Anterior cingulate cortex (tissue), 58 donors: ENCODE measurements around the gene ANKRD11.
"Not testable (repeated sequence)": the region's sequence is repeated elsewhere in the genome, so short reads cannot be mapped to it uniquely, and the experiment has no call there.

ENCODE experiments used
- DNase-seq, 58 donors: peaks; one replicate each; lab custom pipeline; 2025; lab: John Stamatoyannopoulos, UW

Gene ANKRD11

DNA sequence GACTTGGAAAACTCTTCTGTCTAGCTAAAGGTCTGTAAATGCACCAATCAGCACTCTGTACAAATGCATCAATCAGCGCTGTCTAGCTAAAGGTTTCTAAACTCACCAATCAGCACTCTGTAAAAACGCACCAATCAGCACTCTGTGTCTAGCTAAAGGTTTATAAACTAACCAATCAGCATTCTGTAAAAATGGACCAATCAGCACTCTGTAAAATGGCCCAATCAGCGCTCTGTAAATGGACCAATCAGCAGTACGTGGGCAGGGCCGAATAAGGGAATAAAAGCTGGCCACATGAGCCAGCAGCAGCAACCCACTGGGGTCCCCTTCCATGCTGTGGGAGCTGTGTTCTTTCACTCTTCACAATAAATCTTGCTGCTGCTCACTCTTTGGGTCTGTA lies 55.3 kb downstream of the ANKRD11 start:
- DNase-seq = not testable (repeated sequence)

- DNase-seq = no peak
Observed at GRCh38 chr16:89434490-89434889, 55.9 kb downstream of the ANKRD11 start.

GRCh38 chr16:89433363-89433984 lies 56.9 kb downstream of the ANKRD11 start:
- DNase-seq = not testable (repeated sequence)

DNA sequence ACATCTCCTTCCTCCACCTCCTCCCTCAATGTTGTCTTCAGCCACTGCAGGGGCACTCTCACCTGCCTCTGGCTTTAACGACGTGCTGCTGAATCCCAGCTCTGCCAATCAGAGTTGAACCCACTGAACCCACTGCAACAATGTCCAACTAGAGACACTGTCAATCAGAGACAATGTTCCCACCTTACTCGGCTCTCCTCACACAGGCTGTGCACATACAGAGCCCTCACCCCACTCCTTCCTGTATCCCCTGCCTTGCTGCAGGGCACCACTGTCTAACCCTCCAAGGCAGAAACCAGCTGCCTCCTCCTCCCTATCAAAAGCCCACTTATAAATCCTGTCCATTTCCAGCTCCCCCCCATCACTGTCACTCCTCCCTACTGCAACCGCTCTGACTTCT lies 58.7 kb downstream of the ANKRD11 start:
- no peak for DNase-seq

DNA sequence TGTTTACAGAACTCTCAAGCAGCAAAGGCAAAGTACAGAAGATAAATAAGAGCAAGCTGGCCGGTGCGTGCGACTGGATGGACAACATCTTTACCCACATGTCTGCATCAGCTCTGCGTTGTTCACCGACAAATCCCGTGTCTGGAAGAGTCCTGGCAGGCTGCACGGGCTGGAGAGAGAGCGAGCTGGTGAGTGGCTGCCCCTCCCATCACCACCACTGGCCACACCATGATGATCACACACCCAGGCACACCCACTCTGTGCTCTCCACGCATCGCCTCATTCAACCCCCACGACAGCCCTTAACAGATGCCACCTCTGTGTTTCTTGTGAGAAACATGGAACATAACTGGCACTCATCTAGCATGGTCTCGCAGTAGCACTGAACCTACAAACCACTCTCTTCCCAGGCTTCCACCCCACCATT lies 59.2 kb downstream of the ANKRD11 start:
- DNase-seq = peak in 3 of 58 donors; percentile 22 to 32 (median 29)

DNA sequence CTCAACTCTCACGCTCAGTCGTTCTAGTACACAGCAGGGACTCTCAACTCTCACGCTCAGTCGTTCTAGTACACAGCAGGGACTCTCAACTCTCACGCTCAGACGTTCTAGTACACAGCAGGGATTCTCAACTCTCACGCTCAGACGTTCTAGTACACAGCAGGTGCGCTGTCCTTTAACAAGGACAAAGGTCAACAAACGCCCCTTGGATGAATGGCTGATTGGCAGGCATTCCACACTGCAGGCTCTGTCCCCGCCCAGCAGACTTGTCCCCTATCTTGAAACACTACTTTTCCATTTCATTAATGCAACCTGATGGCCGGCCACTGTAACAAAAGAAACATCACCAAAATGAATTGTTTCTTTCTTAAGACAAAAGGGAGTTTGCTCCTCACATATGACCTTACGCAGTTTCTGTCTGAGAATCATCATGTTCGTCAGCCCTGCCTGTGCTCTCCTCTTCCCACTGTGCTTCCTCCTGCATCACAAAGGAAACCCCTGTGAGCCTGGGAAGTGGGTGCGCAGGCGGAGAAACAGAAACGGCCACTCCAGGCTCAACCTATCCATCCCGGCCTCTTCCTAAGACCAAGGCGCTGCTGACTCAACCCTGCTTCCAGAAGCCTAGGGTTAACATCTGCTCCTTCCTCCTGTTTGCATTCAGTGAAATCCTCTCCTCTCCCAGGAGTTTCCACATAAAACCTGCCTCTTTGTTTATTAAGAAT lies 59.8 kb downstream of the ANKRD11 start:
- DNase-seq = no peak

- not testable (repeated sequence) for DNase-seq
Observed at GRCh38 chr16:89428605-89429004, 61.8 kb downstream of the ANKRD11 start.

DNA sequence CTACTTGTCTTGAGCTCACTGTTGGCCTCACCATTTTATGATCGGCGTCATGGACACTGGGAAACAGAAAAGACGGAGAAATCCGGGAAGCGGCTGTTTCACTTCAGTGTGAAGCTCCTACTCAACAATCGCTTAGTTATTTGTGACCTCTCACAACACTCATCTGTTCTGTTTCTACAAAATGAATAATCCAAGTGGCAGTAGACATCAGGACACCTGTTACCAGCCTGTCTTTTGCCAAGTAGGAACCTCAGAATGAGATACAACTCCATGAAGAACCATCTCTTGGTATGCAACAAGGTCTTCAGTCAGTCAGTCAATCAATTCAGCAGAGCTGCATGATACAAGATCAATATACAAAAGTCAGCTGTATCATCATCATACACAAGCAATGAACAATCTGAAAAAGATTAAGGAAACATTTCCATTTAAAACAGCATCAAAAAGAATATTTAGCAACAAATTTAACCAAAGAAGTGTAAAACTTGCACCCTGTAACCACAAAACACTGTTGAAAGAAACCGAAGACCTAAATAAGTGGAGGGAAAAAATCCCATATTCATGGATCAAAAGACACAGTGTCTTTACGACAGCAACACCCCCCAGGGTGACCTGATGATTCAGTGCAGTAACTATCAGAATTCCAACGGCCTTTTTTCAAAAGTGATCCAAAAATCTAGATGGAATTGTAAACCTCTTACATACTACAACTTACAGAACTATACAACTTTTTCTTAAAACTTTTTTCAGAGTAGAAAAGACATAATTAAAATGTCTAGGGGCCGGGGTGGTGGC lies 63.4 kb downstream of the ANKRD11 start:
- DNase-seq = no peak

GRCh38 chr16:89425523-89425922 lies 64.8 kb downstream of the ANKRD11 start:
- no peak for DNase-seq

GRCh38 chr16:89423681-89424260 lies 66.6 kb downstream of the ANKRD11 start:
- DNase-seq = no peak

DNA sequence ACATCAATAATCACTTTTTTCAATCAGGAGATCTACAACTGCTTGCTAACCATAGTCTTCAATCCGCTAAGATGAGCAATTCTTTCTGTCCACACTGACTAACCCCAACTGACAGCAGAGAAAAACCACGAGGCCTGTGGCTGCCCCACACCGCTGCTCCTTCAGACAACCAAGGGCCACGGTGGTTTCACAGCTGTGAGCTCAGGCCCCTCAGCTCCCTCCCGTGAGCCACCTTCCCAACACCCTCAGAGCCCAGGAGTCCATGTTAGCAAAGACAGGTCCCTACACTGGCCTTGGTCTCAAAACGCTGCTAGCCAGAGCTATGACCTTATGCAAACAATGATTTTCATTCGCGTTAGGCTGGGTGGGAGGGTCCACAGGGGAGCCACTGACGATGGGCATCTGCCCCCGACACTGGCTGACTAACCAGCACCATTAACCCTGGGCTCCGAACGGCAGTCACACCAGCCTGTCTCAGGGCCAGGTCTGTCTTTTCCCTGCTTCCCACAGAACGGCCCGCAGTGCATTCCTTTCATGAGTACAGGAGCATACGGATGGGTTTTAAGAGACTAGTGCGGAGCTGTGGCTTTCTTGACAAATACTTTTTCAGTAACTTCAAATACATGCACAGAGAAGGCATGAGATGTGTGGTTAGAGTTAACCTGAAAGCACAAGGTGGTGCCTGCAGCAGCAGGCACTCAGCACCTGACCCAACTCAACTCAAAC lies 67.3 kb downstream of the ANKRD11 start:
- DNase-seq = no peak

GRCh38 chr16:89422527-89422904 lies 67.8 kb downstream of the ANKRD11 start:
- peak in 3 of 58 donors; percentile 10 to 29 (median 21) for DNase-seq

GRCh38 chr16:89421300-89421699 lies 69.1 kb downstream of the ANKRD11 start:
- DNase-seq = not testable (repeated sequence)

- peak in 14 of 58 donors; percentile 13 to 62 (median 32) for DNase-seq
Observed at GRCh38 chr16:89420204-89420603, 70.2 kb downstream of the ANKRD11 start.

- no peak for DNase-seq
Observed at GRCh38 chr16:89418352-89418751, 72.0 kb downstream of the ANKRD11 start.

DNA sequence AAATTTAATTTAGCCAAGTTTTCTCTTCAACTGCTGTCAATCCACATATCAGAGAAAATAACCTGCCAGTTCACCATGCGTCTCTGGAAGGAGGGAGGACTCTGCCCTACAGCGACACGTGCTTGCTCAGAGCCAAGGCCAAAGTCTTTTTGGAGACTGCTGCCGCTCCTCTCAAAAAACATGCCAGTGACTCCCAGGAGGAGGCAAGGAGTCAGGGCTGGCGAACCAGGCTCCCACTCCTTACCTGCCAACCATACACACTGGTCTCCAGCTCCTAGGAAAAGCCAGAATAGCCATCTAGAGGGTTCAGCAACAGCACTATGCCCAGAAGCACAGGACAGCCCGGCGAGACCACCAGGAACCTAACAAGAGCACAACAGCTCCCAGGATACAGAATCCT lies 73.0 kb downstream of the ANKRD11 start:
- DNase-seq = no peak

GRCh38 chr16:89413811-89414585 lies 76.4 kb downstream of the ANKRD11 start:
- no peak for DNase-seq

- DNase-seq = no peak
Observed at GRCh38 chr16:89412811-89413210, 77.5 kb downstream of the ANKRD11 start.

- no peak for DNase-seq
Observed at GRCh38 chr16:89411335-89411850, 79.0 kb downstream of the ANKRD11 start.
